BJ (cell line): ENCODE data around the gene IFRD2. TPM values are rescaled to one million over a fixed set of nuclear protein-coding genes. Genes with fewer than 3 reads are reported as not detected.
A peak's percentile ranks its signal among the peaks of the same experiment; 100 is the strongest.

Source experiments
- CTCF ChIA-PET: fragments of 350-600 bp; formaldehyde crosslinking; extraction: SDS; loops from one replicate; lab custom pipeline; 2021; ENCODE audit warnings: antibody characterized with exemption, inconsistent platforms; lab: Yijun Ruan, JAX
- POLR2A ChIA-PET: fragments of 300-600 bp; sonication (Branson Sonifier 250); formaldehyde crosslinking; extraction: SDS; loops from one replicate; lab custom pipeline; 2021; ENCODE audit warnings: antibody characterized with exemption; lab: Charles Lee
- DNase-seq: peaks from one replicate; pipeline ENCODE4 v3.0.0-alpha.2; 2011; ENCODE audit warnings: low read depth
- H3K27me3 ChIP-seq: 2 replicates; pipeline ENCODE4 v1.6.0; 2011; ENCODE audit warnings: low read length; ENCODE audit not compliant: control insufficient read depth, insufficient read depth
- H3K36me3 ChIP-seq: 2 replicates; pipeline ENCODE4 v1.5.1; 2011; ENCODE audit warnings: low read length; ENCODE audit not compliant: control insufficient read depth, insufficient read depth
- H3K4me3 ChIP-seq: 2 replicates; pipeline ENCODE4 v1.5.1; 2011; ENCODE audit warnings: low read depth, mild to moderate bottlenecking, control low read depth, low read length
- polyA plus RNA-seq: library from polyadenylated mRNA; depleted of rRNA; stranded (reverse); fragments of >200 nt; gene quantifications from 2 replicates; pipeline ENCODE4 v1.2.3, GENCODE V29; 2011
- TF ChIP-seq, protein P1 (sequence below): IDR thresholded peaks from 2 replicates; pipeline ENCODE4 v1.5.1; 2011; ENCODE audit warnings: low read depth, mild to moderate bottlenecking, control low read depth, inconsistent platforms, low read length, moderate library complexity; ENCODE audit not compliant: insufficient read depth

IFRD2 gene
- polyA plus RNA-seq, 1 experiment, result 56.7 TPM

DNA sequence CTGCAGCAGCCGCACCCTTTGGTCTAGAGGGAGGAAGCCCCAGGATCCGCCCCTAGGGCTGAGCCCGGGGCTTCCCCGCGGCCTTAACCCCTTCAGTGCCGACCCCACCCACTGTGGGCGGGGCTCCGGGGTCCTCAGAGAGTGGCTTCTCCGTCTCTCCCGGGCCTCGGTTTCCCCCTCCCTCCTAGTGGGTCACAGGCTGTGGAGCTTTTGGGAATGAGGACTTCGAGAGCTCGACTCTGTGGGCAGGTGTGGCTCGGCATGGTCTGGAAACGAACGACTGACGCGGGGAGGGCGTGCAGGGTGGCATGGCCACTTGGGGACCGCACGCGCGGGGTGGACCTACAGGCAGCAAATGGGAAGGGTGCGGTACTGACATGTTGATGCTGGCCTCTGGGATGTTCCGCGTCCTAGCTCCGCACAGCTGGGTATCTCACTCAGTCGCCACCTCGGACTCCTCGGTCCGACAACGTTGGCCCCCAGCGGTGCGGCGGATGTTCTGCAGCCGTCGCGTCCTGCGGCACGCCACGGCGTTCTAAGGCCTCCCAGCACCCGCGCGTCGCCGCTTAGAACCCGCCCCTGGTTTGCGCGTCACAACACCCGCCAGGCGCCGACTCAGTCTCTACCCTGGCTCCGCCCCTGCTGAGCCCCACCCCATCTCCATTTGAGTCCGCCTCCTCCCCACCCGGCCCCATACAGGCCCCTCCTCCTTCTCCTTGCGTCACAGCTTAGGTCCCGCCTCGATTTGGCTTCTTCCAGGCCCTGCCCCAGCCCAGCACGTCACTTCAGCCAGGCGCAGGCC is 6.8 kb upstream of the IFRD2 start, which contains the start of the genes HYAL3 and NAA80:
HYAL3 (minus strand) TSS at position 570 of the 802 bp plus-strand sequence. CDS start 3,803 bp downstream, outside the sequence.
NAA80 (minus strand) TSS at position 570 of the 802 bp plus-strand sequence. CDS start 1,942 bp downstream, outside the sequence.
- H3K27me3 ChIP-seq, result no peaks in the 10 kb centered on the region
- ChIA-PET CTCF (interaction anchor here (0.9 to 2.4 kb wide), 11 partner anchors 7 to 104 kb away, joined by 3 to 20 read pairs (median 4); partner anchors contain the start of genes HYAL2 and SEMA3B), POLR2A (interaction anchor here (0.7 to 0.9 kb wide), 3 partner anchors 29 to 46 kb away, joined by 4 to 12 read pairs (median 11); no protein-coding TSS in a partner anchor)
- DNase-seq, result peak; percentile 98
- TF ChIP-seq, protein P1, sequence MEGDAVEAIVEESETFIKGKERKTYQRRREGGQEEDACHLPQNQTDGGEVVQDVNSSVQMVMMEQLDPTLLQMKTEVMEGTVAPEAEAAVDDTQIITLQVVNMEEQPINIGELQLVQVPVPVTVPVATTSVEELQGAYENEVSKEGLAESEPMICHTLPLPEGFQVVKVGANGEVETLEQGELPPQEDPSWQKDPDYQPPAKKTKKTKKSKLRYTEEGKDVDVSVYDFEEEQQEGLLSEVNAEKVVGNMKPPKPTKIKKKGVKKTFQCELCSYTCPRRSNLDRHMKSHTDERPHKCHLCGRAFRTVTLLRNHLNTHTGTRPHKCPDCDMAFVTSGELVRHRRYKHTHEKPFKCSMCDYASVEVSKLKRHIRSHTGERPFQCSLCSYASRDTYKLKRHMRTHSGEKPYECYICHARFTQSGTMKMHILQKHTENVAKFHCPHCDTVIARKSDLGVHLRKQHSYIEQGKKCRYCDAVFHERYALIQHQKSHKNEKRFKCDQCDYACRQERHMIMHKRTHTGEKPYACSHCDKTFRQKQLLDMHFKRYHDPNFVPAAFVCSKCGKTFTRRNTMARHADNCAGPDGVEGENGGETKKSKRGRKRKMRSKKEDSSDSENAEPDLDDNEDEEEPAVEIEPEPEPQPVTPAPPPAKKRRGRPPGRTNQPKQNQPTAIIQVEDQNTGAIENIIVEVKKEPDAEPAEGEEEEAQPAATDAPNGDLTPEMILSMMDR, result peak; percentile 41
- H3K4me3 ChIP-seq, result peak within 1 kb of the TSS; percentile 54
- no peaks in the 10 kb centered on the region; the same call in 1 of the 2 replicates for H3K36me3 ChIP-seq

DNA sequence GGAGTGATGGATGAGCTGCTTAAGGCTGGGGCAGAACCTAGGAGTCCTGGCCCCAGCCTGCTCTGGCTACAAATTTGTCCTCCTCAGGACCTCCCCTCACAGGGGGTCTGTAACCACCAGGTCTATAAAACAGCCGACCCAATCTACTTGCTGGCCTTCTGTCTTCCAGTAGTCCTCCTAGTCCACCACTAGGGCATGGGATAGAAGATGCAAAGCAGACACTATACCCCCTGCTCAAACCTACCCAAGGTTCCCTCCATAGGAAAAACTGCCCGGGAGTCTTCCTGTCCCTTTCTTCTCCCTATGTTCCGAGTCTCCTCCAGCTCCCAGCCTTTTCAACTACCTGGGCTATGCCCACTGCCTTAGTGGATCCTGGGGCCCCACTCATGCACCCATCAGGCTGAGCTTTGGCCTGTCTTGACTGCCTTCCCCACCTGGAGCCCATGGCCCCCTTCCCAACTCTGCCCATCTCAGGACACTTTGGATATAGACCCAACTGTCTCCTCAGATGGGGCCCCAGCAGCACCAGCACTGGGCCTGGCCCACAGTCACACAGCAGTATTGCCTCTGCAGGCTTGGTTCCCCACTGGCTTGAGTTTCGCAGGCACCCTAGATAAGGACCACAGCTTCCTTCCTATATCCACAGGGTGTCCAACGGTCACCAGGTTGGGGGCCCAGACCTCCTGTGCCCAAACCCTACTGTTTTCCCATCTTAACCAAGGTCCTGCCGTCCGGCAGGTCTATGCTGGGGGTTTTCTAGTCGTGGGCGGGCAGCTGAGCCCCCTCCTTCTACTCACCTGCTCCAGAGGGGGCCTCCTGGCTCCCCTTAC is 5.9 kb upstream of the IFRD2 start:
- CTCF ChIA-PET, result interaction anchor here (0.6 to 2.4 kb wide), 10 partner anchors 8 to 71 kb away, joined by 3 to 20 read pairs (median 4); partner anchors contain the start of genes HYAL2 and SEMA3B
- Histone ChIP-seq H3K27me3 (no peaks in the 10 kb centered on the region), H3K36me3 (no peaks in the 10 kb centered on the region; the same call in 1 of the 2 replicates), H3K4me3 (peak overlapping the region; percentile 54)
- TF ChIP-seq, protein P1, result 0 out of 2 replicates have a peak, but pooled peaks have one; percentile 6
- POLR2A ChIA-PET, result interaction anchor here (0.5 kb wide), 2 partner anchors 33 to 35 kb away, joined by 3 to 4 read pairs; no protein-coding TSS in a partner anchor
- DNase-seq, result no peak

DNA sequence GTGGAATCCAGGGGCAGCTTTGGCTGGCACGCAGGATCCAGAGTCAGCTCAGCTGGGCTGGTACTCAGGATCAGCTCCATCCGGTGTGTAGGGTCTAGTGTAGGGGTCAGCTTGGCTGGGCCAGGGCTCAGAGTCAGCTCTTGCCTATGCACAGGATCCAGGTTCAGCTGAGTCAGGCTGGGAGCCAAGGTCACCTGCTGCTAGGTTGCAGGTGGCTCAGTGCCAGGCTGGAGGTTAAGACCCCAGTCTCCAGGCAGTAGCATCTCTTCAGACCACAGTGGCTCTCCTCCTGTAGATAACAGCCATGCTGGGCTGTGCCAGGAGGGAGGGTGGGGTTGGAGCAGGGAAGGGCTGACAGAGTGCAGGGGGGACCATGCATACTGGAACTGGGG is 5.2 kb upstream of the IFRD2 start:
- H3K27me3 ChIP-seq, result no peaks in the 10 kb centered on the region
- no peak for DNase-seq
- no peak overlapping the region for H3K4me3 ChIP-seq
- ChIA-PET CTCF (interaction anchor here (2.4 kb wide), 1 partner anchor 26 kb away, joined by 20 read pairs; the partner anchor contains the start of gene HYAL2), POLR2A (no interaction called here)
- H3K36me3 ChIP-seq, result no peaks in the 10 kb centered on the region; the same call in 1 of the 2 replicates
- TF ChIP-seq, protein P1, result no peak

DNA sequence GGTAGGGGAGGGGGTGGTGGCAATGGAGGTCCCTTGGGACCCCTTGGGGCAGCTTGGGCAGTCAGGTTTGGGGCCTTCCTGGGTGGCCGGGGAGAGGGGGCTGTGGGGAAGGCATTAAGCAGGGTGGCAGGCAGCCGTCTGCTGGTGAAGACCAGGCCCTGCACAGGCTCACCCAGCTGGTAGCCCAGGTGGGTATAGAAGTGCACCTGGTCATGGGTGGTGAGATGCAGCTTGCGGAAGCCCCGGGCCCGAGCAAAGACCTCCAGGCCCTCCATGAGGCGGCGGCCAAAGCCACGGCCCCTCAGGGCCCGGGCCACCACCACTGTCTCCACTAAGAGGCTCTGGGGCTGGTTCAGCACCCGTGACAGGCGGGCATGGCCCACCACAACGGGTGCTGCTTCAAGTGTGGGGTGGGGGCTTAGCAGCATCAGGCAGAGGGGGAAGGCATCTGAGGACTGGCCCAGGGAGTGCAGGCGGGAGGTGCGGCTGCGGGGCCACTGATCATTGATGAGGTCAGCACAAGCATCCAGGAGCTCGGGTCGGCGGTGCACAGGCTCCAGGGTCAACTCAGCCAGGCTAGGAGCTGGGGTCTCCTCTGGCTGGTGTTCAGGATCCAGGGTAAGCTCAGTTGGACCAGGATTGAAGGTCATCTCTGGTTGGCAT is 4.6 kb upstream of the IFRD2 start:
- POLR2A ChIA-PET, result no interaction called here
- DNase-seq, result no peak
- no peaks in the 10 kb centered on the region for H3K27me3 ChIP-seq
- CTCF ChIA-PET, result interaction anchor here (0.6 kb wide), 1 partner anchor 8 kb away, joined by 5 read pairs; no protein-coding TSS in a partner anchor
- H3K36me3 ChIP-seq, result no peaks in the 10 kb centered on the region; the same call in 1 of the 2 replicates
- H3K4me3 ChIP-seq, result no peak overlapping the region
- TF ChIP-seq, protein P1, result no peak
